COLO668 (cell line): Measurements from ENCODE around the gene CCDC28A.

ENCODE experiments used
- DNase-seq: peaks from one replicate; lab custom pipeline; 2025; ENCODE audit not compliant: unreplicated experiment; lab: John Stamatoyannopoulos, UW

CCDC28A gene

DNA sequence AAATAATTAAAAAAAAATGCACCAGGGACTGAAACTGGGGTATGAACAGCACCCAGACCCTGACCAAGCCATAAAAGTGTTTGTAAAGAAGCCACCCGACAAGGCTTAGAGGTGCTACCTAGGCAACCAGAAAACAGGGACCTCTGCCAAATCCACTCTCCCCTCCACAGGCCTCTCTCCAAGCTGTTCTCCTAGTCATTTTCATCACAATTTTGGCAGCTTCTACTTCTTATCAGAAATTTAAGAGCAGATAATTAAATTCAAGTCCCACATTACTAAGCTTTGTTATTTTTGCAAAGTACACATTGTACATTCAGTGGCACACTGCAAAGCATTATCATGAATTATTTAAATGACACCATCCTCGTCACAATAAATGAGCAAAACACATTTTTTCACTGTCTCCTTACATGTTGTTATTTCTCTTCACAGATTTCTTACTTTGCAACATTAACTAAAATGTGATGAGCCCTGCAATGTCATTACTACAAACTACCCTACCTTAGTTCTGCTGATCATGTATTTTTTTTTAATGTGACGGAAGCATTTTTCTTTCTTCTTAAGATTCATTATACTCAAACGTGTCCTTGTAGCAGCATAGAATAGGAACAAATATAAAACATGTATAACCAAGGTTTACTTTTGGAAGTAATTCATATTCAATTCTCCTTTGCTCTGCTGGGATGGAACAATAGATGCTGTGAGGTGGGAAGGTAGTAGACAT lies 60.4 kb downstream of the CCDC28A start:
- no peak for DNase-seq

DNA sequence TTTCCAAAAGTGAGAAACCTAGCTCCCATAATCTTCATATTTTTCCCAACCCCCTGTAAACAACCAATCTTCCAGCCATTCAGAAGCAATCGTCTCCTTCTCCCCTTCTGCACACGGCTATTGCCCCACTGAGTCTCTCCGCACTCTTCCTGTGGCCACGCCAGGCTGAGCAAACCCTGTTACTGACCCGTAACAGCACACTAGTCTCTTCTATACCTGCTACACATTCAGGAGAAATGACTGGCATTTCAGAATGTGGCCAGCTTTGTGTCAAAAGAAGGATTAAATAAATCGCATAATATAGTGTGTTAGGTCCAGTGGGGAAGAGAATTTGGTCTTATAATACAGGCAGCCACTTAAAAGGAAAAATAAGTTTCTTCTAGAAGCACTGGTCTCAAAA lies 63.7 kb downstream of the CCDC28A start:
- DNase-seq: no peak
